Left ventricle myocardium inferior (tissue), 1 donor: ENCODE data around the gene KCNIP3. TPM values are rescaled to one million over a fixed set of nuclear protein-coding genes. Genes with fewer than 3 reads are reported as not detected.

Experiments
- DNase-seq: peaks from one replicate; pipeline ENCODE4 v3.0.0-alpha.2; 2020
- H3K27ac ChIP-seq: fragments of 200-600 bp; replicated peaks from 2 replicates; pipeline ENCODE4 v1.8.0; 2021
- H3K27me3 ChIP-seq: fragments of 200-600 bp; 2 replicates; pipeline ENCODE4 v1.8.0; 2021; ENCODE audit warnings: low read depth
- H3K36me3 ChIP-seq: fragments of 200-600 bp; 2 replicates; pipeline ENCODE4 v1.8.0; 2021
- H3K4me1 ChIP-seq: fragments of 200-600 bp; 2 replicates; pipeline ENCODE4 v1.8.0; 2021
- H3K4me3 ChIP-seq: fragments of 200-600 bp; 2 replicates; pipeline ENCODE4 v1.8.0; 2021; ENCODE audit warnings: mild to moderate bottlenecking, moderate library complexity
- H3K9me3 ChIP-seq: fragments of 200-600 bp; replicated peaks from 2 replicates; pipeline ENCODE4 v1.8.0; 2021
- intact Hi-C: fragments of 100-400 bp; cut with micrococcal nuclease; formaldehyde crosslinking; loops from one replicate; pipeline ENCODE4 v1.11.0; 2022
- total RNA-seq: library from RNA; stranded (reverse); fragmentation: NEBNext Ultra II Directional; extraction: Animal tissue kit (Norgen Biotek cat#: 25700); gene quantifications from one replicate; pipeline ENCODE4 v1.2.1, GENCODE V29; 2021
- TF ChIP-seq, protein P1 (sequence below): fragments of 200-600 bp; IDR thresholded peaks from 2 replicates; pipeline ENCODE4 v1.8.0; 2021; ENCODE audit warnings: antibody characterized with exemption, mild to moderate bottlenecking, borderline replicate concordance
- donor health status: DM: no; HTN: yes; CAD: no; lungs with severe emphysema.

Gene KCNIP3
- total RNA-seq, 1 donor from 2014 or later = 4.6 TPM

GRCh38 chr2:95357717-95358280 lies 60.7 kb downstream of the KCNIP3 start:
- Histone ChIP-seq H3K4me1 (no peaks in the 10 kb centered on the region), H3K9me3 (peaks cover 6% of the 10 kb centered on the region), H3K4me3 (no peak overlapping the region), H3K27me3 (no peaks in the 10 kb centered on the region), H3K27ac (no peak overlapping the region), H3K36me3 (no peaks in the 10 kb centered on the region)
- DNase-seq = no peak
- TF ChIP-seq, protein P1, sequence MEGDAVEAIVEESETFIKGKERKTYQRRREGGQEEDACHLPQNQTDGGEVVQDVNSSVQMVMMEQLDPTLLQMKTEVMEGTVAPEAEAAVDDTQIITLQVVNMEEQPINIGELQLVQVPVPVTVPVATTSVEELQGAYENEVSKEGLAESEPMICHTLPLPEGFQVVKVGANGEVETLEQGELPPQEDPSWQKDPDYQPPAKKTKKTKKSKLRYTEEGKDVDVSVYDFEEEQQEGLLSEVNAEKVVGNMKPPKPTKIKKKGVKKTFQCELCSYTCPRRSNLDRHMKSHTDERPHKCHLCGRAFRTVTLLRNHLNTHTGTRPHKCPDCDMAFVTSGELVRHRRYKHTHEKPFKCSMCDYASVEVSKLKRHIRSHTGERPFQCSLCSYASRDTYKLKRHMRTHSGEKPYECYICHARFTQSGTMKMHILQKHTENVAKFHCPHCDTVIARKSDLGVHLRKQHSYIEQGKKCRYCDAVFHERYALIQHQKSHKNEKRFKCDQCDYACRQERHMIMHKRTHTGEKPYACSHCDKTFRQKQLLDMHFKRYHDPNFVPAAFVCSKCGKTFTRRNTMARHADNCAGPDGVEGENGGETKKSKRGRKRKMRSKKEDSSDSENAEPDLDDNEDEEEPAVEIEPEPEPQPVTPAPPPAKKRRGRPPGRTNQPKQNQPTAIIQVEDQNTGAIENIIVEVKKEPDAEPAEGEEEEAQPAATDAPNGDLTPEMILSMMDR = no peak
- intact Hi-C loops = no loop called here

DNA sequence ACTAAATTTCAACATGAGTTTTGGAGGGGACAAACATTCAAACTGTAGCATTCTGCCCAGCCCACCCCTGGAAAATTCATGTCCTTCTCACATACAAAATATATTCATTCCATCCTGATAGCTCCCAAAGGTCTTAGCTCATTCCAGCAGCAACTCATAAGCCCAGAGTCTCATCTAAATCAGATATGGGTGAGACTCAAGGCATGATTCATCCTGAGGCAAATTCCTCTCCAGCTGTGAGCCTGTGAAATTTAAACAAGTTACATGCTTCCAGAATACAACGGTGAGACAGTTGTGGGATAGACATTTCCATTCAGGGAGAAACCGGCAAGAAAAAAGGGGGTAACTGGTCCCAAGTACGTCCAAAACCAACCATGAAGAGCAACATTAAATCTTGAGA lies 61.9 kb downstream of the KCNIP3 start:
- DNase-seq = no peak
- intact Hi-C loops = no loop called here
- Histone ChIP-seq H3K4me3 (no peak overlapping the region), H3K27ac (no peak overlapping the region), H3K9me3 (peaks cover 6% of the 10 kb centered on the region), H3K27me3 (no peaks in the 10 kb centered on the region), H3K4me1 (no peaks in the 10 kb centered on the region), H3K36me3 (no peaks in the 10 kb centered on the region)
- TF ChIP-seq, protein P1 = no peak

GRCh38 chr2:95359501-95359930 lies 62.4 kb downstream of the KCNIP3 start:
- H3K4me3 ChIP-seq = no peak overlapping the region
- no peak overlapping the region for H3K27ac ChIP-seq
- no peaks in the 10 kb centered on the region for H3K36me3 ChIP-seq
- DNase-seq = peak; percentile 14
- H3K9me3 ChIP-seq = peaks cover 6% of the 10 kb centered on the region
- H3K4me1 ChIP-seq = no peaks in the 10 kb centered on the region
- TF ChIP-seq, protein P1 = no peak
- H3K27me3 ChIP-seq = no peaks in the 10 kb centered on the region
- intact Hi-C loops = no loop called here

DNA sequence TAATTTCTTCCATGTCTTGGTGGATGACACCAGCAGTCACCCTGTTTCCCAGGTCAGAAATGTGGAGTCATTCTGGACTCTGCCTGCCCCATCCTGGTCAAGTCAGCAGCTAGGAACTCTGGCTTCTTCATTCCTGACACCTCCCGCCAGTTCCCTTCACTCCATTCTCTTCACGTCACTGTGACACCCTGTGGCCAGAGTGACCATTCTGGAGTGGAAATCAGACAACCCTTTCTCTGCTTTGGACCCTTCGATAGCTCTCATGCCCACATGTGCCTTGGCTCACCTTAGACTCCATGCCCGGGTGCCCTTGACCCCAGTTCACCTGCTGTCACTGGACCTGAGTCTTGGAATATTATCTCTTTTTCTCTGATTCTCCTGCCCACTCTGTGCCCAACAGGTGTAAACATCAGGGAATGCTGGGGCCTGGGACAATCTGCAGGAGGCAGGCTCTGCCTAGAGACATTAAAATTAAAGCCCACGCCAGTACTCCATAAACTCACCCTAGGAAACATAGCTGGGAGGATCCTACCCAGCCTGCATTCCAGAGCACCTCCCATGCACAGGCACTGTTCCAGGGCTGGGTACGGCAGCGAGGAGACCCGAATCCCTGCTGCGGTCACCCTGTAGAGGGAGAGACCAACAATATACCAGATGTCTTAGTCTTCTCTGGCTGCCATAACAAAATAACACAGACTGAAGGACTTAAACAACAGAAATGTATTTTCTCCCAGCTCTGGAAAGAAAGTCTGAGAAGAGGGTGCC lies 64.3 kb downstream of the KCNIP3 start:
- peak; percentile 3 for DNase-seq
- intact Hi-C loops = no loop called here
- no peak overlapping the region for H3K4me3 ChIP-seq
- TF ChIP-seq, protein P1 = no peak
- no peaks in the 10 kb centered on the region for H3K36me3 ChIP-seq
- H3K4me1 ChIP-seq = no peaks in the 10 kb centered on the region
- no peaks in the 10 kb centered on the region for H3K27me3 ChIP-seq
- H3K27ac ChIP-seq = no peak overlapping the region
- no peaks in the 10 kb centered on the region for H3K9me3 ChIP-seq

DNA sequence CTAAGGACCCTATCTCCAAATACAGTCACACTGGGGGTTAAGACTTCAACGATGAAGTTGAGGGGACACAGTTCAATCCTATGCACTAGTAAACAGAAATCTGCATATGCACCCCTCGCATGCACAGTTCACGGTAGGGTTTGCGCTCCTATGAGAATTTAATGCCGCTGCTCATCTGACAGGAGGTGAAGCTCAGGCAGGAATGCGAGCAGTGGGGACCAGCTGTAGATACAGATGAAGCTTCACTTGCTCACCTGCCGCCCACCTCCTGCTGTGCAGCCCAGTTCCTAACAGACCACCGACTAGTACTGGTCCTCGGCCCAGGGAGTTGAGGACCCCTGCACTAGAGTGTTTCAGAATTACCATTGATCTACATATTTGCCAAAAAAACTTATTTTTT lies 65.3 kb downstream of the KCNIP3 start:
- no peaks in the 10 kb centered on the region for H3K36me3 ChIP-seq
- no peak overlapping the region for H3K4me3 ChIP-seq
- H3K27me3 ChIP-seq = no peaks in the 10 kb centered on the region
- H3K9me3 ChIP-seq = no peaks in the 10 kb centered on the region
- no peak overlapping the region for H3K27ac ChIP-seq
- H3K4me1 ChIP-seq = no peaks in the 10 kb centered on the region
- no peak for DNase-seq
- TF ChIP-seq, protein P1 = no peak
- intact Hi-C loops = no loop called here
